Keratinocyte (primary cell): ENCODE results near the gene MAP1LC3A. TPM values are rescaled to one million over a fixed set of nuclear protein-coding genes. Genes with fewer than 3 reads are reported as not detected.

Experiments used
- DNase-seq: peaks from one replicate; pipeline ENCODE4 v3.0.0-alpha.2; 2011; ENCODE audit warnings: low read depth, missing footprints, low spot score
- FAIRE-seq: peaks from 2 replicates; lab custom pipeline; 2011; peaks lifted over from hg19 to GRCh38; lab: Jason Lieb, UNC
- H2AFZ ChIP-seq: 2 replicates; pipeline ENCODE4 v1.6.0; 2012; ENCODE audit warnings: low read length, control low read depth, inconsistent platforms; ENCODE audit not compliant: control insufficient read depth
- H3K27ac ChIP-seq: 2 replicates; pipeline ENCODE4 v1.5.1; 2011; ENCODE audit warnings: low read length; ENCODE audit not compliant: control insufficient read depth, insufficient read depth
- H3K27me3 ChIP-seq: 3 replicates; pipeline ENCODE4 v1.6.0; 2011; ENCODE audit warnings: low read length; ENCODE audit not compliant: control insufficient read depth, insufficient read depth; ENCODE audit errors: extremely low read depth
- H3K36me3 ChIP-seq, 2 experiments: 2 replicates in 1 of 2; 3 replicates in 1 of 2; pipeline ENCODE4 v1.5.1; 2011; ENCODE audit warnings: low read length in 2 of 2, mild to moderate bottlenecking in 1 of 2; ENCODE audit not compliant: control insufficient read depth in 2 of 2, insufficient read depth in 2 of 2; ENCODE audit errors: extremely low read depth in 1 of 2
- H3K4me1 ChIP-seq: 3 replicates; pipeline ENCODE4 v1.5.1; 2011; ENCODE audit warnings: low read length; ENCODE audit not compliant: control insufficient read depth, insufficient read depth; ENCODE audit errors: extremely low read depth
- H3K4me2 ChIP-seq: 3 replicates; pipeline ENCODE4 v1.6.0; 2011; ENCODE audit warnings: low read depth, low read length; ENCODE audit not compliant: control insufficient read depth, insufficient read depth; ENCODE audit errors: extremely low read depth
- H3K4me3 ChIP-seq, 3 experiments: fragments of 200-600 bp in 1 of 3; sonication (generic) in 1 of 3; 2 replicates in 2 of 3; 3 replicates in 1 of 3; pipeline ENCODE4 v1.5.1; 2011 to 2016; ENCODE audit warnings: low read length in 3 of 3, mild to moderate bottlenecking in 3 of 3, control low read depth in 2 of 3, inconsistent platforms in 1 of 3, low read depth in 1 of 3, mixed read lengths in 1 of 3, mixed run types in 1 of 3, moderate library complexity in 1 of 3; ENCODE audit not compliant: control insufficient read depth in 2 of 3, insufficient read depth in 2 of 3; ENCODE audit errors: extremely low read depth in 1 of 3
- H3K79me2 ChIP-seq: 2 replicates; pipeline ENCODE4 v1.6.0; 2012; ENCODE audit warnings: low read length; ENCODE audit not compliant: control insufficient read depth, insufficient read depth
- H3K9ac ChIP-seq: 3 replicates; pipeline ENCODE4 v1.6.0; 2011; ENCODE audit warnings: low read length; ENCODE audit not compliant: control insufficient read depth, insufficient read depth; ENCODE audit errors: extremely low read depth
- H3K9me1 ChIP-seq: 3 replicates; pipeline ENCODE4 v1.6.0; 2011; ENCODE audit warnings: low read length; ENCODE audit not compliant: control insufficient read depth, insufficient read depth; ENCODE audit errors: extremely low read depth
- H3K9me3 ChIP-seq: 2 replicates; pipeline ENCODE4 v1.5.1; 2012; ENCODE audit warnings: low read depth, low read length; ENCODE audit not compliant: control insufficient read depth
- H4K20me1 ChIP-seq: 3 replicates; pipeline ENCODE4 v1.6.0; 2011; ENCODE audit warnings: low read length; ENCODE audit not compliant: control insufficient read depth, insufficient read depth; ENCODE audit errors: extremely low read depth
- EZH2 ChIP-seq: IDR thresholded peaks from one replicate; pipeline ENCODE4 v1.6.1; 2012; ENCODE audit warnings: inconsistent platforms, mild to moderate bottlenecking, low read length, moderate library complexity
- dilution Hi-C: fragments of 300-500 bp; cut with MboI; formaldehyde crosslinking; loops from one replicate; pipeline ENCODE4 v1.7.0; 2020; ENCODE audit warnings: low sequenced_read_pairs; ENCODE audit not compliant: extremely low pct_ligation_motif_present
- polyA plus RNA-seq, 5 experiments: library from polyadenylated mRNA; depleted of rRNA in 3 of 5; stranded (reverse) in 3 of 5; stranded (forward) in 1 of 5; unstranded in 1 of 5; fragments of >200 nt; gene quantifications; 1 replicate in 1 of 5; 2 replicates in 3 of 5; 3 replicates in 1 of 5; pipeline versions ENCODE4 v1.2.1 to v1.2.3, GENCODE V29; 2011 to 2012; ENCODE audit warnings: missing spikeins in 2 of 5, low read depth in 1 of 5, low replicate concordance in 1 of 5
- TF ChIP-seq, protein P1 (sequence below), 3 experiments: IDR thresholded peaks in 1 of 3; conservative IDR thresholded peaks in 1 of 3; optimal IDR thresholded peaks in 1 of 3; 2 replicates in 2 of 3; 3 replicates in 1 of 3; pipeline versions ENCODE3 to v1.5.1; 2011; ENCODE audit warnings: low read length in 3 of 3, mild to moderate bottlenecking in 3 of 3, moderate library complexity in 2 of 3, control low read depth in 1 of 3, inconsistent platforms in 1 of 3; ENCODE audit not compliant: insufficient read depth in 2 of 3; ENCODE audit errors: extremely low read depth in 1 of 3

The MAP1LC3A gene
- polyA plus RNA-seq, 1 donor (not counting 4 experiments of a cell fraction or from before 2014, with no cell fraction given): 1.7 TPM

DNA sequence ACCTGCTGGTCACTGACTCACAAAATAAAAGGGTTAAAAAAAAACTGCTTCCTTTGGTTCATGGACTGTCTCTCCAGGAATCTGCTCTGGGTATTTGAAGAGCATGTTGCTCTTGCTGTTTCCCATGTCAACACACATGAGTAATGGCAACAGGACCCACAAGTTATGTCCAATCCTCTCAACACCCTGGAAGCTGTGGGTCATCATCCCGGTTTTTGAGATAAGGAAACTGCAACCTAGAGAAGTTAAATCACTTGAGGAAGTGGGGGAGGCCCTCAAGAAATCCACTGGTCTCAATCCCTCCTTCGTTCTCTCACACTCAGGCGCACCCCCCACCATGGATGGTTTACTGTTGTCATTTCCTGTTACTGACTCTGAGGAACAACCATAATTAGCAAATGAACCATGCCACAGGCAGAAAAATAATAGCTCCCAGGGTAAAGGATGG, 12.4 kb downstream of the MAP1LC3A start:
- H4K20me1 ChIP-seq: no peaks in the 10 kb centered on the region
- H3K4me3 ChIP-seq: no peak overlapping the region
- no peaks in the 10 kb centered on the region for H3K9me3 ChIP-seq
- no peaks in the 10 kb centered on the region for H3K27me3 ChIP-seq
- no peak overlapping the region for H3K4me2 ChIP-seq
- no peaks in the 10 kb centered on the region for H3K79me2 ChIP-seq
- H3K9ac ChIP-seq: no peak overlapping the region
- H3K36me3 ChIP-seq: peaks cover 7 to 10% of the 10 kb centered on the region in 2 experiments
- H3K27ac ChIP-seq: no peak overlapping the region
- H2AFZ ChIP-seq: no peak overlapping the region
- H3K9me1 ChIP-seq: no peaks in the 10 kb centered on the region
- no peak for TF ChIP-seq EZH2
- TF ChIP-seq, protein P1, sequence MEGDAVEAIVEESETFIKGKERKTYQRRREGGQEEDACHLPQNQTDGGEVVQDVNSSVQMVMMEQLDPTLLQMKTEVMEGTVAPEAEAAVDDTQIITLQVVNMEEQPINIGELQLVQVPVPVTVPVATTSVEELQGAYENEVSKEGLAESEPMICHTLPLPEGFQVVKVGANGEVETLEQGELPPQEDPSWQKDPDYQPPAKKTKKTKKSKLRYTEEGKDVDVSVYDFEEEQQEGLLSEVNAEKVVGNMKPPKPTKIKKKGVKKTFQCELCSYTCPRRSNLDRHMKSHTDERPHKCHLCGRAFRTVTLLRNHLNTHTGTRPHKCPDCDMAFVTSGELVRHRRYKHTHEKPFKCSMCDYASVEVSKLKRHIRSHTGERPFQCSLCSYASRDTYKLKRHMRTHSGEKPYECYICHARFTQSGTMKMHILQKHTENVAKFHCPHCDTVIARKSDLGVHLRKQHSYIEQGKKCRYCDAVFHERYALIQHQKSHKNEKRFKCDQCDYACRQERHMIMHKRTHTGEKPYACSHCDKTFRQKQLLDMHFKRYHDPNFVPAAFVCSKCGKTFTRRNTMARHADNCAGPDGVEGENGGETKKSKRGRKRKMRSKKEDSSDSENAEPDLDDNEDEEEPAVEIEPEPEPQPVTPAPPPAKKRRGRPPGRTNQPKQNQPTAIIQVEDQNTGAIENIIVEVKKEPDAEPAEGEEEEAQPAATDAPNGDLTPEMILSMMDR (optimal IDR thresholded peaks at IDR 0.05 in 1 of 3, IDR thresholded peaks at IDR 0.05 in 1 of 3, conservative IDR thresholded peaks at IDR 0.05 in 1 of 3; ENCODE audit: extremely low read depth in 1 of 3, insufficient read depth in 2 of 3, low read length in 3 of 3): no peak
- dilution Hi-C loops: no loop called here
- DNase-seq (no peak), FAIRE-seq (no peak)
- no peaks in the 10 kb centered on the region for H3K4me1 ChIP-seq

- no peak overlapping the region for H3K4me2 ChIP-seq
- no peaks in the 10 kb centered on the region for H3K9me3 ChIP-seq
- peaks cover 7 to 10% of the 10 kb centered on the region in 2 experiments for H3K36me3 ChIP-seq
- no peak overlapping the region for H2AFZ ChIP-seq
- no peaks in the 10 kb centered on the region for H4K20me1 ChIP-seq
- H3K9ac ChIP-seq: no peak overlapping the region
- no peaks in the 10 kb centered on the region for H3K79me2 ChIP-seq
- no peak for DNase-seq
- FAIRE-seq: no peak
- no peak overlapping the region for H3K27ac ChIP-seq
- H3K4me1 ChIP-seq: no peaks in the 10 kb centered on the region
- dilution Hi-C loops: no loop called here
- H3K27me3 ChIP-seq: no peaks in the 10 kb centered on the region
- TF ChIP-seq, protein P1 (optimal IDR thresholded peaks at IDR 0.05 in 1 of 3, IDR thresholded peaks at IDR 0.05 in 1 of 3, conservative IDR thresholded peaks at IDR 0.05 in 1 of 3; ENCODE audit: extremely low read depth in 1 of 3, insufficient read depth in 2 of 3, low read length in 3 of 3): no peak
- no peak for TF ChIP-seq EZH2
- no peaks in the 10 kb centered on the region for H3K9me1 ChIP-seq
- no peak overlapping the region for H3K4me3 ChIP-seq
These were observed 13.2 kb downstream of the MAP1LC3A start for GRCh38 chr20:34571753-34572152.
